GM23338 (cell line): ENCODE results near the gene CFAP410. TPM values are rescaled to one million over a fixed set of nuclear protein-coding genes. Genes with fewer than 3 reads are reported as not detected.

Experiments used
- ATAC-seq: fragments of 200-7000 bp; cut with Tn5 transposase; 3 replicates; pipeline ENCODE4 v1.9.1; 2020
- DNase-seq: peaks from one replicate; pipeline ENCODE4 v3.0.0-alpha.2; 2015; ENCODE audit warnings: low spot score
- H2AFZ ChIP-seq: fragments of 200-600 bp; sonication (generic); 2 replicates; pipeline ENCODE4 v1.8.0; 2016; ENCODE audit warnings: antibody characterized with exemption, mild to moderate bottlenecking, moderate library complexity
- H3F3A ChIP-seq: fragments of 200-600 bp; sonication (generic); replicated peaks from 2 replicates; pipeline ENCODE4 v1.8.0; 2017; ENCODE audit warnings: antibody characterized with exemption, mixed run types, low read depth
- H3K27ac ChIP-seq: fragments of 200-600 bp; sonication (generic); 2 replicates; pipeline ENCODE4 v1.6.1; 2016; ENCODE audit warnings: low read depth
- H3K27me3 ChIP-seq: fragments of 200-600 bp; sonication (generic); 2 replicates; pipeline ENCODE4 v1.8.0; 2016; ENCODE audit warnings: mild to moderate bottlenecking, mixed run types, moderate library complexity; ENCODE audit not compliant: insufficient read depth
- H3K36me3 ChIP-seq: fragments of 200-600 bp; sonication (generic); 2 replicates; pipeline ENCODE4 v1.8.0; 2016; ENCODE audit warnings: mild to moderate bottlenecking; ENCODE audit not compliant: insufficient read depth
- H3K4me1 ChIP-seq: fragments of 200-600 bp; sonication (generic); 2 replicates; pipeline ENCODE4 v1.8.0; 2016; ENCODE audit warnings: mild to moderate bottlenecking, moderate library complexity; ENCODE audit not compliant: insufficient read depth
- H3K4me2 ChIP-seq: fragments of 200-600 bp; sonication (generic); 2 replicates; pipeline ENCODE4 v1.7.1; 2017; ENCODE audit warnings: mixed run types
- H3K4me3 ChIP-seq: fragments of 200-600 bp; sonication (generic); 2 replicates; pipeline ENCODE4 v1.6.1; 2016; ENCODE audit warnings: mixed run types
- H3K79me2 ChIP-seq: fragments of 200-600 bp; sonication (generic); replicated peaks from 2 replicates; pipeline ENCODE4 v1.8.0; 2017; ENCODE audit warnings: mild to moderate bottlenecking; ENCODE audit not compliant: insufficient read depth
- H3K9me2 ChIP-seq: fragments of 200-600 bp; sonication (generic); 2 replicates; pipeline ENCODE4 v1.8.0; 2017; ENCODE audit not compliant: insufficient read depth
- H4K20me1 ChIP-seq: fragments of 200-600 bp; sonication (generic); replicated peaks from 2 replicates; pipeline ENCODE4 v1.8.0; 2017; ENCODE audit warnings: mild to moderate bottlenecking; ENCODE audit not compliant: insufficient read depth
- H3K27ac Mint-ChIP-seq: 2 replicates; pipeline ENCODE4 v1.8.0; 2020; ENCODE audit warnings: inconsistent platforms, mild to moderate bottlenecking, moderate library complexity, mixed read lengths
- H3K27me3 Mint-ChIP-seq: 3 replicates; pipeline ENCODE4 v1.8.0; 2022; ENCODE audit warnings: low read depth, mild to moderate bottlenecking, moderate library complexity, mixed read lengths, inconsistent platforms; ENCODE audit not compliant: insufficient read depth, poor library complexity
- H3K36me3 Mint-ChIP-seq: 3 replicates; pipeline ENCODE4 v1.8.0; 2021; ENCODE audit warnings: low read depth, mild to moderate bottlenecking, inconsistent platforms, moderate library complexity, mixed read lengths
- H3K4me1 Mint-ChIP-seq: 3 replicates; pipeline ENCODE4 v1.8.0; 2020; ENCODE audit warnings: mild to moderate bottlenecking, inconsistent platforms, mixed read lengths
- H3K4me3 Mint-ChIP-seq: 3 replicates; pipeline ENCODE4 v1.8.0; 2021; ENCODE audit warnings: moderate library complexity, mild to moderate bottlenecking, inconsistent platforms, mixed read lengths
- H3K9me3 Mint-ChIP-seq: 3 replicates; pipeline ENCODE4 v1.8.0; 2020; ENCODE audit warnings: moderate library complexity, mild to moderate bottlenecking, inconsistent platforms, mixed read lengths
- CREB1 ChIP-seq: fragments of 250-450 bp; sonication (Bioruptor Pico); IDR thresholded peaks from 2 replicates; pipeline ENCODE4 v1.5.0; 2020; ENCODE audit warnings: low read depth, mild to moderate bottlenecking, moderate library complexity
- CTCF ChIP-seq, 2 experiments: fragments of 200-600 bp in 1 of 2; sonication (generic) in 1 of 2; conservative IDR thresholded peaks; 2 replicates each; pipeline versions ENCODE4 v1.5.1 to v1.6.1; 2016 to 2017; ENCODE audit warnings: antibody characterized with exemption in 2 of 2, low read depth in 2 of 2, mild to moderate bottlenecking in 2 of 2, moderate library complexity in 1 of 2
- ETS1 ChIP-seq: IDR thresholded peaks from 2 replicates; pipeline ENCODE4 v1.6.1; 2016; ENCODE audit warnings: antibody characterized with exemption
- EZH2 ChIP-seq: fragments of 200-600 bp; sonication (generic); IDR thresholded peaks from one replicate; pipeline ENCODE4 v1.8.0; 2017; ENCODE audit warnings: antibody characterized with exemption, mild to moderate bottlenecking, low read depth; ENCODE audit not compliant: unreplicated experiment
- EZH2phosphoT487 ChIP-seq: fragments of 200-600 bp; sonication (generic); IDR thresholded peaks from one replicate; pipeline ENCODE4 v1.8.1; 2018; ENCODE audit warnings: antibody characterized with exemption; ENCODE audit not compliant: unreplicated experiment
- JUNB ChIP-seq: IDR thresholded peaks from one replicate; pipeline ENCODE4 v1.6.1; 2016; ENCODE audit warnings: antibody characterized with exemption; ENCODE audit not compliant: unreplicated experiment
- NANOG ChIP-seq: IDR thresholded peaks from 2 replicates; pipeline ENCODE4 v1.6.1; 2016; ENCODE audit warnings: antibody characterized with exemption, borderline replicate concordance
- POLR2AphosphoS5 ChIP-seq: IDR thresholded peaks from 2 replicates; pipeline ENCODE4 v1.6.1; 2016; ENCODE audit warnings: antibody characterized with exemption, low read depth
- REST ChIP-seq: IDR thresholded peaks from one replicate; pipeline ENCODE4 v1.6.1; 2018; ENCODE audit warnings: antibody characterized with exemption; ENCODE audit not compliant: unreplicated experiment
- polyA plus RNA-seq: library from polyadenylated mRNA; unstranded; fragments of >200 nt; fragmentation: Nextera tagmentation; extraction: Ambion mirVana; gene quantifications from 2 replicates; pipeline ENCODE4 v1.2.1, GENCODE V29; 2016
- total RNA-seq: library from RNA; depleted of rRNA; stranded (reverse); fragments of >200 nt; shearing (Covaris generic); gene quantifications from 2 replicates; pipeline ENCODE4 v1.2.3, GENCODE V29; 2014

CFAP410 gene
- total and polyA plus RNA-seq, 2 experiments from 2014 or later = 11.0 to 24.0 TPM

- no peaks in the 10 kb centered on the region for H3K4me1 Mint-ChIP-seq
- peaks cover 3% of the 10 kb centered on the region for H3K27me3 Mint-ChIP-seq
- Histone ChIP-seq H3K27ac (no peak overlapping the region), H3K9me2 (no peaks in the 10 kb centered on the region), H3F3A (no peaks in the 10 kb centered on the region), H3K79me2 (no peaks in the 10 kb centered on the region), H3K4me2 (no peak overlapping the region), H3K4me1 (no peaks in the 10 kb centered on the region), H3K4me3 (no peak overlapping the region), H3K27me3 (no peaks in the 10 kb centered on the region), H3K36me3 (no peaks in the 10 kb centered on the region), H4K20me1 (no peaks in the 10 kb centered on the region), H2AFZ (no peak overlapping the region)
- no peak overlapping the region for H3K4me3 Mint-ChIP-seq
- no peak for TF ChIP-seq EZH2phosphoT487
- H3K27ac Mint-ChIP-seq = no peak overlapping the region
- no peaks in the 10 kb centered on the region for H3K36me3 Mint-ChIP-seq
- no peaks in the 10 kb centered on the region for H3K9me3 Mint-ChIP-seq
- peak; percentile 51 for DNase-seq
- ATAC-seq = peak; percentile 43
These were observed 47.0 kb downstream of the CFAP410 start for GRCh38 chr21:44291936-44292811.

- Histone ChIP-seq H3K9me2 (no peaks in the 10 kb centered on the region), H2AFZ (no peak overlapping the region), H3K79me2 (no peaks in the 10 kb centered on the region), H3K4me1 (no peaks in the 10 kb centered on the region), H3K4me3 (no peak overlapping the region), H3K36me3 (no peaks in the 10 kb centered on the region), H4K20me1 (no peaks in the 10 kb centered on the region), H3K4me2 (no peak overlapping the region), H3K27me3 (no peaks in the 10 kb centered on the region), H3F3A (no peaks in the 10 kb centered on the region), H3K27ac (no peak overlapping the region)
- no peaks in the 10 kb centered on the region for H3K4me1 Mint-ChIP-seq
- H3K27ac Mint-ChIP-seq = no peak overlapping the region
- peaks cover 3% of the 10 kb centered on the region for H3K27me3 Mint-ChIP-seq
- no peak for DNase-seq
- no peaks in the 10 kb centered on the region for H3K36me3 Mint-ChIP-seq
- no peak for TF ChIP-seq JUNB
- TF ChIP-seq CREB1 (CRISPR knock-in tag) = no peak
- H3K4me3 Mint-ChIP-seq = no peak overlapping the region
- H3K9me3 Mint-ChIP-seq = no peaks in the 10 kb centered on the region
- no peak for ATAC-seq
These were observed 47.9 kb downstream of the CFAP410 start for GRCh38 chr21:44291078-44291935.

- H3K4me1 ChIP-seq = no peaks in the 10 kb centered on the region
- no peak overlapping the region for H2AFZ ChIP-seq
- no peak overlapping the region for H3K4me2 ChIP-seq
- ATAC-seq = no peak
- DNase-seq = no peak
- H3K79me2 ChIP-seq = no peaks in the 10 kb centered on the region
- peaks cover 2% of the 10 kb centered on the region; the same call in 1 of the 2 replicates for H3K27me3 ChIP-seq
- H3F3A ChIP-seq = no peaks in the 10 kb centered on the region
- H3K4me1 Mint-ChIP-seq = no peaks in the 10 kb centered on the region
- H3K27me3 Mint-ChIP-seq = peaks cover 3% of the 10 kb centered on the region
- no peak overlapping the region for H3K4me3 Mint-ChIP-seq
- H3K9me2 ChIP-seq = no peaks in the 10 kb centered on the region
- H3K9me3 Mint-ChIP-seq = no peaks in the 10 kb centered on the region
- H3K27ac Mint-ChIP-seq = no peak overlapping the region
- no peaks in the 10 kb centered on the region for H4K20me1 ChIP-seq
- H3K36me3 ChIP-seq = no peaks in the 10 kb centered on the region
- no peak overlapping the region for H3K27ac ChIP-seq
- H3K4me3 ChIP-seq = no peak overlapping the region
- H3K36me3 Mint-ChIP-seq = no peaks in the 10 kb centered on the region
- TF ChIP-seq CTCF (conservative IDR thresholded peaks at IDR 0.05; ENCODE audit: low read depth in 2 of 2) = no peak
- TF ChIP-seq ETS1 = no peak
- TF ChIP-seq EZH2phosphoT487 = no peak
- no peak for TF ChIP-seq NANOG
- no peak for TF ChIP-seq REST
- no peak for TF ChIP-seq POLR2AphosphoS5
- no peak for TF ChIP-seq EZH2
- no peak for TF ChIP-seq CREB1 (CRISPR knock-in tag)
These were observed 48.7 kb downstream of the CFAP410 start for GRCh38 chr21:44290327-44291077.
